ACC112 (cell line): ENCODE measurements around the gene ZNF155.

Source experiments
- H2AFZ ChIP-seq: fragments of 200-600 bp; sonication (generic); one replicate; pipeline ENCODE4 v1.6.0; 2017; ENCODE audit warnings: antibody characterized with exemption, low read length; ENCODE audit not compliant: unreplicated experiment
- H3K27ac ChIP-seq: fragments of 200-600 bp; sonication (generic); 2 replicates; pipeline ENCODE4 v1.5.1; 2014; ENCODE audit warnings: low read depth, mild to moderate bottlenecking, antibody characterized with exemption, low read length, moderate library complexity
- H3K27me3 ChIP-seq: fragments of 200-600 bp; sonication (generic); 2 replicates; pipeline ENCODE4 v1.6.1; 2014; ENCODE audit warnings: mild to moderate bottlenecking, antibody characterized with exemption, low read length, moderate library complexity, mixed read lengths; ENCODE audit not compliant: insufficient read depth
- H3K36me3 ChIP-seq: fragments of 200-600 bp; sonication (generic); 2 replicates; pipeline ENCODE4 v1.6.1; 2016; ENCODE audit warnings: mild to moderate bottlenecking, antibody characterized with exemption, low read length, moderate library complexity, mixed read lengths; ENCODE audit not compliant: insufficient read depth
- H3K4me1 ChIP-seq: fragments of 200-600 bp; sonication (generic); one replicate; pipeline ENCODE4 v1.6.1; 2016; ENCODE audit warnings: low read length, mixed read lengths; ENCODE audit not compliant: insufficient read depth, unreplicated experiment, control insufficient read depth
- H3K4me3 ChIP-seq: fragments of 200-600 bp; sonication (generic); 2 replicates; pipeline ENCODE4 v1.5.1; 2014; ENCODE audit warnings: mild to moderate bottlenecking, low read depth, low read length
- H3K79me2 ChIP-seq: fragments of 200-600 bp; sonication (generic); one replicate; pipeline ENCODE4 v1.6.0; 2016; ENCODE audit warnings: low read length; ENCODE audit not compliant: control insufficient read depth, unreplicated experiment, insufficient read depth

The ZNF155 gene

GRCh38 chr19:44005973-44006372 lies 22.0 kb downstream of the ZNF155 start:
- H3K79me2 ChIP-seq = peaks cover 15% of the 10 kb centered on the region
- H3K27me3 ChIP-seq = no peaks in the 10 kb centered on the region
- H3K36me3 ChIP-seq = peaks cover 46% of the 10 kb centered on the region
- no peak overlapping the region for H3K27ac ChIP-seq
- peaks cover 4% of the 10 kb centered on the region for H3K4me1 ChIP-seq
- H3K4me3 ChIP-seq = no peak overlapping the region
- no peak overlapping the region for H2AFZ ChIP-seq

GRCh38 chr19:44007473-44007872 lies 23.5 kb downstream of the ZNF155 start:
- Histone ChIP-seq H2AFZ (no peak overlapping the region), H3K36me3 (peaks cover 60% of the 10 kb centered on the region), H3K79me2 (peaks cover 15% of the 10 kb centered on the region), H3K27ac (no peak overlapping the region), H3K27me3 (no peaks in the 10 kb centered on the region), H3K4me3 (no peak overlapping the region), H3K4me1 (peaks cover 4% of the 10 kb centered on the region)

- Histone ChIP-seq H3K4me3 (no peak overlapping the region), H3K27ac (no peak overlapping the region), H3K79me2 (peaks cover 3% of the 10 kb centered on the region), H2AFZ (no peak overlapping the region), H3K27me3 (no peaks in the 10 kb centered on the region), H3K4me1 (no peaks in the 10 kb centered on the region), H3K36me3 (peaks cover 64% of the 10 kb centered on the region)
Observed at GRCh38 chr19:44010468-44010867, 26.5 kb downstream of the ZNF155 start.

- H2AFZ ChIP-seq = no peak overlapping the region
- H3K27ac ChIP-seq = no peak overlapping the region
- no peak overlapping the region for H3K4me3 ChIP-seq
- no peaks in the 10 kb centered on the region for H3K4me1 ChIP-seq
- H3K79me2 ChIP-seq = no peaks in the 10 kb centered on the region
- H3K36me3 ChIP-seq = no peaks in the 10 kb centered on the region
- H3K27me3 ChIP-seq = 0 out of 2 replicates have a peak, but pooled peaks cover 4% of the 10 kb centered on the region
Observed at GRCh38 chr19:44019498-44019897, 35.5 kb downstream of the ZNF155 start.

- Histone ChIP-seq H3K4me1 (peaks cover 7% of the 10 kb centered on the region), H3K79me2 (no peaks in the 10 kb centered on the region), H3K36me3 (no peaks in the 10 kb centered on the region), H3K4me3 (no peak overlapping the region), H3K27me3 (0 out of 2 replicates have a peak, but pooled peaks cover 4% of the 10 kb centered on the region), H2AFZ (no peak overlapping the region), H3K27ac (no peak overlapping the region)
Observed at GRCh38 chr19:44021221-44021620, 37.2 kb downstream of the ZNF155 start.

- peak overlapping the region; percentile 79 for H3K4me3 ChIP-seq
- no peaks in the 10 kb centered on the region for H3K79me2 ChIP-seq
- H2AFZ ChIP-seq = peak overlapping the region; percentile 97
- 0 out of 2 replicates have a peak, but pooled peaks cover 4% of the 10 kb centered on the region for H3K27me3 ChIP-seq
- no peak overlapping the region for H3K27ac ChIP-seq
- peaks cover 7% of the 10 kb centered on the region for H3K4me1 ChIP-seq
- peaks cover 20% of the 10 kb centered on the region for H3K36me3 ChIP-seq
Observed at GRCh38 chr19:44024900-44025216, 40.9 kb downstream of the ZNF155 start.

- H3K79me2 ChIP-seq = no peaks in the 10 kb centered on the region
- no peak within 1 kb of the TSS for H3K27ac ChIP-seq
- peaks cover 7% of the 10 kb centered on the region for H3K4me1 ChIP-seq
- H3K4me3 ChIP-seq = peak within 1 kb of the TSS; percentile 79
- 0 out of 2 replicates have a peak, but pooled peaks cover 4% of the 10 kb centered on the region for H3K27me3 ChIP-seq
- H3K36me3 ChIP-seq = peaks cover 25% of the 10 kb centered on the region
- peak within 1 kb of the TSS; percentile 97 for H2AFZ ChIP-seq
Observed at GRCh38 chr19:44025217-44025936, 41.4 kb downstream of the ZNF155 start, which contains the start of gene ZNF222. ZNF222 (plus strand) TSS chr19:44025379; CDS start chr19:44025437, 58 bp downstream.

GRCh38 chr19:44026622-44027021 lies 42.6 kb downstream of the ZNF155 start:
- H3K27me3 ChIP-seq = no peaks in the 10 kb centered on the region
- H3K36me3 ChIP-seq = peaks cover 32% of the 10 kb centered on the region
- no peak overlapping the region for H3K4me3 ChIP-seq
- no peak overlapping the region for H3K27ac ChIP-seq
- H3K4me1 ChIP-seq = peaks cover 7% of the 10 kb centered on the region
- no peaks in the 10 kb centered on the region for H3K79me2 ChIP-seq
- no peak overlapping the region for H2AFZ ChIP-seq

- no peaks in the 10 kb centered on the region for H3K27me3 ChIP-seq
- no peak overlapping the region for H3K4me3 ChIP-seq
- H3K79me2 ChIP-seq = no peaks in the 10 kb centered on the region
- H3K4me1 ChIP-seq = no peaks in the 10 kb centered on the region
- no peak overlapping the region for H2AFZ ChIP-seq
- H3K27ac ChIP-seq = no peak overlapping the region
- peaks cover 43% of the 10 kb centered on the region for H3K36me3 ChIP-seq
Observed at GRCh38 chr19:44032001-44032610, 48.1 kb downstream of the ZNF155 start.

- no peak overlapping the region for H3K27ac ChIP-seq
- H3K27me3 ChIP-seq = peaks cover 3% of the 10 kb centered on the region; the same call in 1 of the 2 replicates
- H3K4me1 ChIP-seq = no peaks in the 10 kb centered on the region
- H2AFZ ChIP-seq = no peak overlapping the region
- no peaks in the 10 kb centered on the region for H3K36me3 ChIP-seq
- no peaks in the 10 kb centered on the region for H3K79me2 ChIP-seq
- H3K4me3 ChIP-seq = no peak overlapping the region
Observed at GRCh38 chr19:44042147-44042546, 58.2 kb downstream of the ZNF155 start.
